Mammary epithelial cell (primary cell): Measurements from ENCODE around the gene DERL2.

ENCODE experiments used
- CTCF ChIP-seq, 2 donors: IDR thresholded peaks in 1 of 2; conservative IDR thresholded peaks in 1 of 2; 2 replicates each; pipeline ENCODE4 v1.5.1; 2011 to 2012; ENCODE audit warnings: inconsistent platforms in 2 of 2, low read length in 2 of 2, mild to moderate bottlenecking in 2 of 2, control low read depth in 1 of 2, low read depth in 1 of 2; ENCODE audit not compliant: insufficient read depth in 1 of 2; ENCODE audit errors: extremely low read depth in 1 of 2
- EZH2 ChIP-seq: IDR thresholded peaks from 2 replicates; pipeline ENCODE4 v1.6.1; 2012; ENCODE audit warnings: low read length, inconsistent platforms, borderline replicate concordance

DNA sequence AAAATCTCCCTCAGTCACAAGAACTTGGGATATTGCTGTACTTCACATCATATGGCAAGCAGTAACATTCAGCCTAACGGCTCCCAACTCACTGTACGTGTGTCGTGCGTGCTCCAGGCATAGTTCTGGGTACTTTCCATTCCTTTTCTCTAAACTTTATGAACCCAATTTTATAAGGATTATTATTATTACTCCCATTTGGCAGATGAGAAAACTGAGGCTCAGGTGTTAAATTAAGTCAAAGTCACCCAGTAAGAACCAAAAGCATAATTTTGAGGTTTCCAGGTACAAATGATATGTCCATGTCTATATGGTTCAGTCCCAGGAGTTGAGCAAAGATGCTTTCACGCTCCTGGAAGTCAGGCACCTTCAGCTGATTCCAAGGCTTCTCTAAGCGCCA is 42.2 kb downstream of the DERL2 start:
- TF ChIP-seq CTCF (conservative IDR thresholded peaks at IDR 0.05 in 1 of 2, IDR thresholded peaks at IDR 0.05 in 1 of 2; ENCODE audit: extremely low read depth in 1 of 2, insufficient read depth in 1 of 2, low read depth in 1 of 2, low read length in 2 of 2) (no peak), EZH2 (no peak)
